ENCODE results near the gene SPN. TPM values are rescaled to one million over a fixed set of nuclear protein-coding genes. Genes with fewer than 3 reads are reported as not detected.
"Not testable (repeated sequence)": the region's sequence is repeated elsewhere in the genome, so short reads cannot be mapped to it uniquely, and the experiment has no call there.

Gene SPN
- total RNA-seq, 1 experiment from 2014 or later, result not detected

DNA sequence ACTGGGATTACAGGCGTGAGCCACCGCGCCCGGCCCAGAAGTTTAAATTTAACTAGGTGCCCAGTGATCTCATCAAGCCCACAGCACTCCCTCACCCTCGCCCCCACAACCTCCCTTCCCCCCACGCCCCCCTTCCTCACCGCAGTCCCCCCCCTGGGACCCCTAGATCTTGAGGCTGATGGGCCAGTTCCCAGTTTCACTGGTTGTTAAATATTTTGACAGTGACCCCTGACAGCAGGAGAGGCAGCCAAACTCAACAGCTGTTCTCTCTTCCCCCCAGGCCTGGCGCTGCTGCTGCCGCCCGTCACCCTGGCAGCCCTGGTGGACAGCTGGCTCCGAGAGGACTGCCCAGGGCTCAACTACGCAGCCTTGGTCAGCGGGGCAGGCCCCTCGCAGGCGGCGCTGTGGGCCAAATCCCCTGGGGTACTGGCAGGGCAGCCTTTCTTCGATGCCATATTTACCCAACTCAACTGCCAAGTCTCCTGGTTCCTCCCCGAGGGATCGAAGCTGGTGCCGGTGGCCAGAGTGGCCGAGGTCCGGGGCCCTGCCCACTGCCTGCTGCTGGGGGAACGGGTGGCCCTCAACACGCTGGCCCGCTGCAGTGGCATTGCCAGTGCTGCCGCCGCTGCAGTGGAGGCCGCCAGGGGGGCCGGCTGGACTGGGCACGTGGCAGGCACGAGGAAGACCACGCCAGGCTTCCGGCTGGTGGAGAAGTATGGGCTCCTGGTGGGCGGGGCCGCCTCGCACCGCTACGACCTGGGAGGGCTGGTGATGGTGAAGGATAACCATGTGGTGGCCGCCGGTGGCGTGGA is 31.5 kb downstream of the SPN start:
- POLR2A ChIA-PET (ENCODE audit: low non-redundant PET), result interaction anchor here (0.6 kb wide), 2 partner anchors 170 to 414 kb away, joined by 4 to 6 read pairs; no protein-coding TSS in a partner anchor

DNA sequence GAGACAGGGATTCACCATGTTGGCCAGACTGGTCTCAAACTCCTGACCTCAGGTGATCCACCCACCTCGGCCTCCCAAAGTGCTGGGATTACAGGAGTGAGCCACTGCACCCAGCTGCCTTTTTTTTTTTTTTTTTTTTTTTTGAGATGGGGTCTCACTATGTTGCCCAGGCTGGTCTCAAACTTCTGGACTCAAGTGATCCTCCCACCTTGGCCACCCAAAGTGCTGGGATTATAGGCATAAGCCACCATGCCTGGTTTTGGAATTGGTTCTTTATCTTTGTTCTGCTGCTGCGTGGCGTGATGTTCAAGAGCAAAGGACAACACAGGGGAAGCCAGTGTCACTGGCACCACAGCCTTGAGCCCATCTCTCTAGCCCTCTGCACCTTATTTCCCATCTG is 32.6 kb downstream of the SPN start:
- BruUV-seq (replicated peaks), result not testable (repeated sequence)

More for the DNA sequence above, 31.5 kb downstream of the SPN start:
- TF ChIP-seq EZH2 (IDR thresholded peaks at IDR 0.05; ENCODE audit: borderline replicate concordance, low read depth, low read length, poor library complexity, severe bottlenecking), result no peak
- TF ChIP-seq, protein P1, sequence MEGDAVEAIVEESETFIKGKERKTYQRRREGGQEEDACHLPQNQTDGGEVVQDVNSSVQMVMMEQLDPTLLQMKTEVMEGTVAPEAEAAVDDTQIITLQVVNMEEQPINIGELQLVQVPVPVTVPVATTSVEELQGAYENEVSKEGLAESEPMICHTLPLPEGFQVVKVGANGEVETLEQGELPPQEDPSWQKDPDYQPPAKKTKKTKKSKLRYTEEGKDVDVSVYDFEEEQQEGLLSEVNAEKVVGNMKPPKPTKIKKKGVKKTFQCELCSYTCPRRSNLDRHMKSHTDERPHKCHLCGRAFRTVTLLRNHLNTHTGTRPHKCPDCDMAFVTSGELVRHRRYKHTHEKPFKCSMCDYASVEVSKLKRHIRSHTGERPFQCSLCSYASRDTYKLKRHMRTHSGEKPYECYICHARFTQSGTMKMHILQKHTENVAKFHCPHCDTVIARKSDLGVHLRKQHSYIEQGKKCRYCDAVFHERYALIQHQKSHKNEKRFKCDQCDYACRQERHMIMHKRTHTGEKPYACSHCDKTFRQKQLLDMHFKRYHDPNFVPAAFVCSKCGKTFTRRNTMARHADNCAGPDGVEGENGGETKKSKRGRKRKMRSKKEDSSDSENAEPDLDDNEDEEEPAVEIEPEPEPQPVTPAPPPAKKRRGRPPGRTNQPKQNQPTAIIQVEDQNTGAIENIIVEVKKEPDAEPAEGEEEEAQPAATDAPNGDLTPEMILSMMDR (conservative IDR thresholded peaks at IDR 0.05; ENCODE audit: low read depth, low read length), result no peak
- no TSS peak for BruUV-seq (replicated peaks)
- Histone ChIP-seq H3K36me3 (ENCODE audit: insufficient read depth, low read length, poor library complexity, severe bottlenecking) (no peaks in the 10 kb centered on the region), H3K27me3 (replicated peaks; ENCODE audit: insufficient read depth, low read depth, low read length, poor library complexity) (no peaks in the 10 kb centered on the region), H3K9me3 (ENCODE audit: low read depth, low read length, poor library complexity, severe bottlenecking) (no peaks in the 10 kb centered on the region), H3K4me3 (ENCODE audit: low read depth, low read length, poor library complexity, severe bottlenecking) (no peak overlapping the region), H3K4me1 (ENCODE audit: insufficient read depth, low read length, poor library complexity, severe bottlenecking) (no peaks in the 10 kb centered on the region), H3K27ac (ENCODE audit: low read depth, low read length, poor library complexity, severe bottlenecking) (no peak overlapping the region)
- DNase-seq (ENCODE audit: low spot score), result no peak
- intact Hi-C loops (cut with micrococcal nuclease; ENCODE audit: unreplicated experiment), result no loop called here
- CTCF ChIA-PET, result no interaction called here

DNA sequence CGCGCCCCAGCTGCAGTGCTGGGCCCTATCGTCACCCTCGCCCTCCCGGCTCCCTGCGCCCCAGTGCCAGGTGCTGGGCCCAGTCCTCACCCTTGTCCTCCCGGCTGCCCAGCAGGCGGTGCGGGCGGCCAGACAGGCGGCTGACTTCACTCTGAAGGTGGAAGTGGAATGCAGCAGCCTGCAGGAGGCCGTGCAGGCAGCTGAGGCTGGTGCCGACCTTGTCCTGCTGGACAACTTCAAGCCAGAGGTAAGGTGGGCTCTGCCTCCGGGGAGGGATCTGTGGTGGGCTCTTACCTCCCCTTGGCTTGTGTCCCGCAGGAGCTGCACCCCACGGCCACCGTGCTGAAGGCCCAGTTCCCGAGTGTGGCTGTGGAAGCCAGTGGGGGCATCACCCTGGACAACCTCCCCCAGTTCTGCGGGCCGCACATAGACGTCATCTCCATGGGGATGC is 33.9 kb downstream of the SPN start:
- Histone ChIP-seq H3K27ac (ENCODE audit: low read depth, low read length, poor library complexity, severe bottlenecking) (no peak overlapping the region), H3K4me1 (ENCODE audit: insufficient read depth, low read length, poor library complexity, severe bottlenecking) (peaks cover 4% of the 10 kb centered on the region), H3K9me3 (ENCODE audit: low read depth, low read length, poor library complexity, severe bottlenecking) (no peaks in the 10 kb centered on the region), H3K36me3 (ENCODE audit: insufficient read depth, low read length, poor library complexity, severe bottlenecking) (no peaks in the 10 kb centered on the region), H3K4me3 (ENCODE audit: low read depth, low read length, poor library complexity, severe bottlenecking) (no peak overlapping the region), H3K27me3 (replicated peaks; ENCODE audit: insufficient read depth, low read depth, low read length, poor library complexity) (no peaks in the 10 kb centered on the region)
- ChIA-PET POLR2A (ENCODE audit: low non-redundant PET) (no interaction called here), CTCF (interaction anchor here (0.6 kb wide), 1 partner anchor 15 kb away, joined by 3 read pairs; no protein-coding TSS in a partner anchor)
- TF ChIP-seq EZH2 (IDR thresholded peaks at IDR 0.05; ENCODE audit: borderline replicate concordance, low read depth, low read length, poor library complexity, severe bottlenecking), result no peak
- TF ChIP-seq, protein P1 (conservative IDR thresholded peaks at IDR 0.05; ENCODE audit: low read depth, low read length), result no peak
- BruUV-seq (replicated peaks), result no TSS peak
- DNase-seq (ENCODE audit: low spot score), result no peak
- intact Hi-C loops (cut with micrococcal nuclease; ENCODE audit: unreplicated experiment), result no loop called here

More for the DNA sequence above, 32.6 kb downstream of the SPN start:
- CTCF ChIA-PET; intact Hi-C loops (cut with micrococcal nuclease; ENCODE audit: unreplicated experiment); H3K4me3 ChIP-seq (ENCODE audit: low read depth, low read length, poor library complexity, severe bottlenecking); H3K9me3 ChIP-seq (ENCODE audit: low read depth, low read length, poor library complexity, severe bottlenecking); H3K4me1 ChIP-seq (ENCODE audit: insufficient read depth, low read length, poor library complexity, severe bottlenecking); H3K27me3 ChIP-seq (replicated peaks; ENCODE audit: insufficient read depth, low read depth, low read length, poor library complexity); POLR2A ChIA-PET (ENCODE audit: low non-redundant PET); H3K36me3 ChIP-seq (ENCODE audit: insufficient read depth, low read length, poor library complexity, severe bottlenecking); DNase-seq (ENCODE audit: low spot score); H3K27ac ChIP-seq (ENCODE audit: low read depth, low read length, poor library complexity, severe bottlenecking): not testable (repeated sequence)

All from A673 (cell line).